Right atrium auricular region (tissue), 2 donors: Measurements from ENCODE around the gene NASP. TPM values are rescaled to one million over a fixed set of nuclear protein-coding genes. Genes with fewer than 3 reads are reported as not detected.

Experiments used
- DNase-seq: peaks from one replicate; pipeline ENCODE4 v3.0.0-alpha.2; 2019; ENCODE audit warnings: low spot score
- H3K27ac ChIP-seq, 2 donors: fragments of 200-600 bp; sonication (generic); 1 replicate in 1 of 2; 2 replicates in 1 of 2; pipeline ENCODE4 v1.5.1; 2016 to 2019
- H3K27me3 ChIP-seq, 2 donors: fragments of 200-600 bp; sonication (generic); one replicate each; pipeline versions ENCODE4 v1.5.1 to v1.6.0; 2017 to 2019
- H3K36me3 ChIP-seq: fragments of 200-600 bp; sonication (generic); one replicate; pipeline ENCODE4 v1.5.1; 2016
- H3K4me1 ChIP-seq, 2 donors: fragments of 200-600 bp; sonication (generic); one replicate each; pipeline versions ENCODE4 v1.5.1 to v1.6.0; 2017 to 2019
- H3K4me3 ChIP-seq, 2 donors: fragments of 200-600 bp; sonication (generic); 1 replicate in 1 of 2; 2 replicates in 1 of 2; pipeline ENCODE4 v1.5.1; 2017 to 2019; ENCODE audit warnings: mild to moderate bottlenecking in 1 of 2, moderate library complexity in 1 of 2
- H3K9me3 ChIP-seq, 2 donors: fragments of 200-600 bp; sonication (generic); one replicate each; pipeline ENCODE4 v1.5.1; 2019
- total RNA-seq, 2 donors: library from RNA; depleted of rRNA; stranded (reverse); fragments of >200 nt; gene quantifications; one replicate each; pipeline ENCODE4 v1.1.0, GENCODE V29; 2016
- TF ChIP-seq, protein P1 (sequence below), 2 donors: fragments of 200-600 bp; sonication (generic); IDR thresholded peaks; one replicate each; pipeline ENCODE4 v1.5.1; 2019; ENCODE audit warnings: antibody characterized with exemption in 2 of 2

Gene NASP
- total RNA-seq, 2 donors from 2014 or later = 30.6 to 32.3 TPM

DNA sequence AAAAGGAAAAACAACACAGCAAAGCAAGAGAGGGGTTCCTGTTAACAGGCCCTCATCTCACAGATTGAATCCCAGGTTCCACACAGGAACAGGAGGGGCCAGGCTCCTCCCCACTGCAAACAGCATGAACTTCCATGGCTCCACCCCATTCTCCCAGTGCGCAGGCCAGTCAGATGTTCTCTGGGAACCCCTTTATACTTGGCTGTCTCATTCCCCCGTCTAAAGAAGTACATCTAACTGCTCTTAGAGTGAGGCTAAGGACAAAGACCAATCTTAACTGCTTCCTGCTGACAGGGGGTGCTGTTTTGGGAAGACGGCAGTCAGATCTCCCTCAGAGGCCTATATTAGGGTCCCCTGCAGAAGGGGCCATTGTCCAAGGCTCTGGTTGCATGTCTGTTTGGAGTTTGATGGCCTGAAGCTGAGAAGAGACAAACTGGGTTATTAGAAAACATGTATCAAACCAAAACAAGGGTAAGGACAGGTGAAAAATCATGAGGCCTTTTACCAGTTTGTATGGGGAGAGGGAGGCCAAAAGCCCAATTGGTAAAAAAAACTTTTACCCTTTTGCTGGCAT, 10.5 kb upstream of the NASP start:
- TF ChIP-seq, protein P1, sequence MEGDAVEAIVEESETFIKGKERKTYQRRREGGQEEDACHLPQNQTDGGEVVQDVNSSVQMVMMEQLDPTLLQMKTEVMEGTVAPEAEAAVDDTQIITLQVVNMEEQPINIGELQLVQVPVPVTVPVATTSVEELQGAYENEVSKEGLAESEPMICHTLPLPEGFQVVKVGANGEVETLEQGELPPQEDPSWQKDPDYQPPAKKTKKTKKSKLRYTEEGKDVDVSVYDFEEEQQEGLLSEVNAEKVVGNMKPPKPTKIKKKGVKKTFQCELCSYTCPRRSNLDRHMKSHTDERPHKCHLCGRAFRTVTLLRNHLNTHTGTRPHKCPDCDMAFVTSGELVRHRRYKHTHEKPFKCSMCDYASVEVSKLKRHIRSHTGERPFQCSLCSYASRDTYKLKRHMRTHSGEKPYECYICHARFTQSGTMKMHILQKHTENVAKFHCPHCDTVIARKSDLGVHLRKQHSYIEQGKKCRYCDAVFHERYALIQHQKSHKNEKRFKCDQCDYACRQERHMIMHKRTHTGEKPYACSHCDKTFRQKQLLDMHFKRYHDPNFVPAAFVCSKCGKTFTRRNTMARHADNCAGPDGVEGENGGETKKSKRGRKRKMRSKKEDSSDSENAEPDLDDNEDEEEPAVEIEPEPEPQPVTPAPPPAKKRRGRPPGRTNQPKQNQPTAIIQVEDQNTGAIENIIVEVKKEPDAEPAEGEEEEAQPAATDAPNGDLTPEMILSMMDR (IDR thresholded peaks at IDR 0.05) = no peak
- no peak for DNase-seq

DNA sequence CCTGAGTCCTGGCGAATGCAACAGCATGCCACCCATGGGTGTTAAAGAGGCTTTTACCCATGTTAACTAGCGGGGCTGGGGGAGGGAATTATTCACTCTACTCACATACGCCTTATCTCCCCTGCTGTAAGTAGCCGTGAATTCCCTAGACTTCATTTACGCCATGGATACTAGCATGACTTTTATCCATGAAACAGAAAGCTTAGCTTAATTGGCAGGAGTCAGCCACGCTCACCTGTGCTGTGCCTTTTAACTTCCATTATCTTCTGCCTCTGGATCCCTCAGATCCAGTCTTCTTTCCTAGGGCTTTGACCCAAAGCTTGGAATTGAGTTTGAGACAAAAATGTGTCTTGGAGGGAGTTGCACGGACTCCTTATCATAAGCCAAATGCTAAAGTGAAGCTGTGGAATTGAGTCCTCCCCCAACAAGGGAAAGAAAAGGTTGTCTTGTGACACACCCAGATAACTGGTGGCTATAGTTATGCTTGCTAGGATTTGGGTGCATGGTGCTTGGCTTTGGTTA, 9.7 kb upstream of the NASP start:
- no peak for DNase-seq
- Histone ChIP-seq H3K27me3 (no peaks in the 10 kb centered on the region), H3K9me3 (no peaks in the 10 kb centered on the region), H3K36me3 (peaks cover 7% of the 10 kb centered on the region), H3K4me3 (no peak overlapping the region), H3K4me1 (no peaks in the 10 kb centered on the region), H3K27ac (no peak overlapping the region)
- TF ChIP-seq, protein P1 (IDR thresholded peaks at IDR 0.05) = no peak

More for the DNA sequence above, 10.5 kb upstream of the NASP start:
- peaks cover 15% of the 10 kb centered on the region for H3K36me3 ChIP-seq
- no peaks in the 10 kb centered on the region for H3K27me3 ChIP-seq
- H3K4me1 ChIP-seq = no peaks in the 10 kb centered on the region
- H3K27ac ChIP-seq = no peak overlapping the region
- H3K4me3 ChIP-seq = no peak overlapping the region
- no peaks in the 10 kb centered on the region for H3K9me3 ChIP-seq

DNA sequence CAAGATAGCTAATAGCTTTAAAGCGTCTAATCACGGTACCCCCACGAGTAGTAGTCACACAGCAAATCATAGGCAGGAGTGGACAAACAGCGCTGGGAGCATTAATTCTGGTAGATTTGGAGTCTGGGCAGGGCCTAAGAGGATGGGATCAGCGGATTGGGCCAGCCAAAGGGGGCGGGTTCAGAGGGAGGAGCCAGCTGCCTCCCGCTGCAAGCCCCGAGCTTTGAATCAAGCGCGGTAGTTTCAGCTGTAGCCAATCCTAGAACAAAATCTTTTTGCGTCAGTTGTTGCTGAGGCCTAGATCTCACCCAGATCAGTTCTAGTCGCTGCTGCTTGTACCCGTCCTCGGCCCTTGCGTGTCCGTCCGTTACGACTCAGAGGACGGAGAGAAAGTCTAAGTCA, 576 bp upstream of the NASP start:
- Histone ChIP-seq H3K27me3 (no peaks in the 10 kb centered on the region), H3K4me1 (peaks cover 0 to 30% of the 10 kb centered on the region in 2 donors), H3K36me3 (no peaks in the 10 kb centered on the region), H3K27ac (peak overlapping the region; percentile 90 to 94), H3K9me3 (no peaks in the 10 kb centered on the region), H3K4me3 (peak overlapping the region; percentile 72 to 98)
- peak; percentile 96 for DNase-seq
- TF ChIP-seq, protein P1 (IDR thresholded peaks at IDR 0.05) = no peak

DNA sequence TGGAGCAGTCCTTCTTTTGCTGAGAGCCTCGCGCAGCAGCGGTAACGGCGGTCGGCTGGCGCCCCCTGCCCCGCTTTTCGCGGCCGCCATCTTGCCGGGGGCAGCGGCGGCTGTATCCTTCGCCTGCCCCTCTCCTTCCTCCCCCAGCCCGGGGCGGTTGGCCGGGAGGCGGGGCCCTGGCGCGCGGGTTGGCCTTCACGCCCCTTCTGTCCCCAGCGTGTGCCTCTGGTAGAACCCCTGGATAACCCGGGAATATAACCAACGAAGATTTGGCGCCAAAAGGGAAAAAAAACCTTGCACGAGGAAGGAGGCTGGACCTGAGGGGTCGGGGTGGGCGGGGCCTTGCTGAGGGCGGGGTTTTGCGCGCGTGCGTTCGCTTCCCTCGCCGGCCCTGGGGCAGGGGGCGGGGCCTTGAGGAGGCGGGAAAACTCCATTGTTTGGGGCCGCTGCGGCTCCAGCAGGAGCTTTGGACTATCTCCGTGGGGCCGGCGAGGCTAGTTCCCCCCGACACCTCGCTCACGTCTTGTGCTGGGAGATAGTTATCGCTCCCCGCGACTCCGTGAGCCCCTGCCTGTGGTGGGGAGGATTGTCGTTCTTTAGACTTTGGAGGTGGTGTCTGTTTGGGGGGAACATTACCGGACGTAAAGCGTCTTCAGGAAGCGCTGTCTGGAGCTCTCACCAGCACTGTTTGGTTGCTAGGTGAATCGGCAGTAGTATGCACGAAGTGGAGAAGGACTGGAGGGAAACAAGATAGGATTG, 689 bp downstream of the NASP start:
- TF ChIP-seq, protein P1 (IDR thresholded peaks at IDR 0.05) = no peak
- Histone ChIP-seq H3K27ac (peak overlapping the region; percentile 90 to 94), H3K4me1 (peaks cover 0 to 30% of the 10 kb centered on the region in 2 donors), H3K27me3 (no peaks in the 10 kb centered on the region), H3K4me3 (peak overlapping the region; percentile 72 to 98), H3K36me3 (no peaks in the 10 kb centered on the region), H3K9me3 (no peaks in the 10 kb centered on the region)
- peak; percentile 84 for DNase-seq

DNA sequence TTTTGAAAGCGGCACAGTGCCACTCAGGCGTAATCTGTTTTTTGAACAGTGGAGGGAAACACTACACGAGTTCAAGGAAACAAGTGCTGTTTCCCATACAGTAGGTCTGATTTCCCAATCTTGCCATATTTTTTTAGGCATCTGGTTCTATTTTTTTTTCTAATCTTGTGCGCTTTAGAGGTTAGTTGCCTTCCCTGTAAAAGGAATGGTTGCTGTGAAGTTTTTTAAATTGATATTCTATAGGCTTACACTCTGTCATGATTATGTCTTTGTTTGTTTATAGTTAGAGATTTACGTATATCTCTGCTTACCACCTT, 1.2 kb downstream of the NASP start:
- peaks cover 0 to 35% of the 10 kb centered on the region in 2 donors for H3K4me1 ChIP-seq
- H3K36me3 ChIP-seq = no peaks in the 10 kb centered on the region
- peak overlapping the region; percentile 90 to 94 for H3K27ac ChIP-seq
- H3K27me3 ChIP-seq = no peaks in the 10 kb centered on the region
- no peaks in the 10 kb centered on the region for H3K9me3 ChIP-seq
- no peak for DNase-seq
- peak overlapping the region; percentile 72 to 98 for H3K4me3 ChIP-seq
- TF ChIP-seq, protein P1 (IDR thresholded peaks at IDR 0.05) = no peak
